Measurements from ENCODE around the gene GPD1. TPM values are rescaled to one million over a fixed set of nuclear protein-coding genes. Genes with fewer than 3 reads are reported as not detected.

The GPD1 gene
- total RNA-seq, 2 donors from 2014 or later = 0.35 TPM; not detected in 1

DNA sequence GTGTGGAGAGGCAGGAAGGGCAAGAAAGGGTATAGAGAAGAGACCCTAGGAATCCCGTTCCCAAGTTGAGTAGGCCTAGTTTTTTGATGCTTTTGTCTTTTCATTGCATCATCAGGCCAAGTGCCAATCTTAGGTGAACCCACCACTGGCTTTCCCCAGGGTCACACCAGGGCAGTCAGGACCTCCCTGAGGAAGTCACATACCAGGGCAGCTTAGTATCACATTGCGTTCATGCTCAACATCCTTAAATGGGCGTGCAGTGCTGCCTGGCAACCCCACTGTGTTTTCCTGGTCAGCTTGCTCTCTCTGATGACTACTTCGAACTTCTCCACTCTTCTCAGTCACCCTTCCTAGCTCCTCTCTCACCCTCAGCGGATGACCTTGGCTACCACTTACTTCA lies 37.4 kb upstream of the GPD1 start:
- H3K4me3 Mint-ChIP-seq = no peak overlapping the region
- H3K4me1 Mint-ChIP-seq = no peaks in the 10 kb centered on the region
- H3K27ac Mint-ChIP-seq = no peak overlapping the region
- H3K36me3 Mint-ChIP-seq (ENCODE audit: low read depth) = no peaks in the 10 kb centered on the region
- peaks cover 12% of the 10 kb centered on the region for H3K27me3 Mint-ChIP-seq
- ATAC-seq (replicated peaks) = no peak
- no peaks in the 10 kb centered on the region for H3K9me3 Mint-ChIP-seq

DNA sequence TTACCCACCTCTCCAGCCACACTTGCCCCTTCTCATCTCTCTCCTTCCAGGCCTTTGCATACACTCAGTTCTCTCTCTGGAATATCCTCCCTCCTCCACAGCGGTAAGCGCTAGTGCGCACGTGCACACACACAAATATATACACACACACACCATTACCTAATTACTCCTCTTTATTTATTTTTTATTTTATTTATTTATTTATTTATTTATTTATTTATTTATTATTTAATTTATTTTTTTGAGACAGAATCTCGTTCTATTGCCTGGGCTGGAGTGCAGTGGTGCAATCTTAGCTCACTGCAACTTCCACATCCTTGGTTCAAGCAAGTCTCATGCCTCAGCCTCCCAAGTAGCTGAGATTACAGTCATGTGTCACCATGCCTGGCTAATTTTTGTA lies 34.7 kb upstream of the GPD1 start:
- H3K4me3 Mint-ChIP-seq = no peak overlapping the region
- no peaks in the 10 kb centered on the region for H3K9me3 Mint-ChIP-seq
- no peak for ATAC-seq (replicated peaks)
- H3K27me3 Mint-ChIP-seq = peaks cover 5% of the 10 kb centered on the region
- H3K27ac Mint-ChIP-seq = no peak overlapping the region
- H3K36me3 Mint-ChIP-seq (ENCODE audit: low read depth) = no peaks in the 10 kb centered on the region
- no peaks in the 10 kb centered on the region for H3K4me1 Mint-ChIP-seq

DNA sequence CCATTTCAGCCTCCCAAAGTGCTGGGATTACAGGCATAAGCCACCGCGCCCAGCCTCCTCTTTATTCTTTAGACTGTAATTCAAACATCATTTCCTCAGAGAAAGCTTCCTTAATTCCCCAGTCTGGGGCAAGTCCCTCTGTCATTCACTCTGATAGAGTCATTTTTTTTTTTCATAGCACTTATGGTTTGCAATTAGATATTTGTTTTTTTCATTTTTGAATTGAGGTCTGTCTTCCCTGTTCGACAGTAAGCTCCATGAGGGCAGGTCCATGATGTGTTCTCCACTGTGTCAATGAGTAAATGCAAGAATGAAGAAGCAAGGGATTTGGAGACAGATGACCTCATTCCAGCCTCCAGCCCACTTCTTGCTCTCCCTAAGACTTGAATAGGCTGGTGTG lies 34.3 kb upstream of the GPD1 start:
- no peaks in the 10 kb centered on the region for H3K36me3 Mint-ChIP-seq (ENCODE audit: low read depth)
- H3K27me3 Mint-ChIP-seq = peaks cover 1% of the 10 kb centered on the region
- no peaks in the 10 kb centered on the region for H3K4me1 Mint-ChIP-seq
- ATAC-seq (replicated peaks) = no peak
- H3K4me3 Mint-ChIP-seq = no peak overlapping the region
- no peaks in the 10 kb centered on the region for H3K9me3 Mint-ChIP-seq
- H3K27ac Mint-ChIP-seq = no peak overlapping the region

DNA sequence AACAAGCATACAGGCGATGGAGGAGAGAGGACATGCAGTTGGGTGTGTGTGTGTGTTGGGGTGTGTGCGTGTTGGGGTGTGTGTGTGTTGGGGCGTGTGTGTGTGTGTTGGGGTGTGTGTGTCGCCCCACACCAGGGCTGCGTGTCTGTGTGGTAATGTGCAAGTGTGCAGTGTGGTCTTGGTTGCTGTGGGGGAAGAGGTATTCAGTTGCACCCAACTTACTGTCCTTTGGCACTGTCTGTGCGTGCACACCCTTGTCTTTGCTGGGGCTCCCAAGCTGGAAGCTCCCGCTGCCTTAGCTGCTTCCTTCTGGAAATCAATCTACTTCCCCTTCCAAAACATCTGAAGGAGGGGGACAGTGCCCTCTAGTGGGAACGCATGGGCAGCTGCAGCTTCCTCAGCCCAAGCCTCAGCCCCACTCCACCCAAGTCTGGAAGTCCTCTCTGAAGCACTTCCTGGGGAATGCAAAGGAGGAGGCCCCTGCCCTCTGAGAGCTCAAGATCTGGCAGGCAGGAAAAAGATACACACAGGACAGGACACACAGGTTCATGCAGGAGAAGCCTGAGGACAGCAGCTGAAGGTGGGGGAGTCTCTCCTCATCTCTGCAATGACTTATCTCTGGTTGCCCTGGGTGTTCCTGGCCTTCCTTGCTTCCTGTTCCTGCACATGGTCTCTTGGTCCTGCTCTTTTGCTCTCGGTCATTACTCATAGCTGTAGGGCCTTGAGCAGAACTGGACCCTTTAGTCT lies 33.3 kb upstream of the GPD1 start:
- Mint-ChIP-seq H3K36me3 (ENCODE audit: low read depth) (no peaks in the 10 kb centered on the region), H3K27me3 (no peaks in the 10 kb centered on the region), H3K9me3 (no peaks in the 10 kb centered on the region), H3K4me1 (no peaks in the 10 kb centered on the region), H3K27ac (no peak overlapping the region), H3K4me3 (no peak overlapping the region)
- peak; percentile 63 for ATAC-seq (replicated peaks)

DNA sequence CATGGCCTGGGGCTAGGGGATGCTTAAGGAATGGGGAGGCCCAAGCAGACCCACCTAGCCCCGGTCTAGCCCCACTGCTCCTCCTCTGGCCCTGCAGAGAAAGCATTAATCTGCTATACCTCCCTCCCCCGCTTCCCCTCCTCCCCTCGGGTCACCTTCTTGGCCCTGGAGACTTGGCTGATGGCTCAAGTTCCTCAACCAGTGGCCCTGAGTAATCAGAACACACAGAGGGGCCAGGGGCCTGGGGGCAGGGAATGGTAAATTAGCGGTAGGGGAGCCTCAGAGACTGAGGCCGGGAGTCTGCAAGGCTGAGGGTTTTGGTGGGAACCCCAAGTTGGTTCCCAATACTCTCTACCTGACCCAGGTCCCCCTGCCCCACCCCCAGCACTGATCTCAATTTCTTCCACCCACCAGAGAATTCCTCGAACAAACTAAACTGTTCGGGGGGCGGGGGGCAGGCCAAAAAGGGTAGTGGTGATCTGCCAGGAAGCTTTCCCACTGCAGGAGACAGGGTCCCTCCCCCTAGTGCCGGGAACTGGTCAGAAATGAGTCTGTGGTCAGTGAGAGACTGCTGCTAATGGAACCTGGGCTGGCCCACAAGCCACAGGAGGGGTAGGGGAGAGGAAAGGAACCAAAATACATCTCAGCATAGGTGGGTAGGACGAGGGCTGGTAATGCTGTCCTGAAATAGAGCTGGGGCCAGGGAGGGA lies 31.5 kb upstream of the GPD1 start:
- H3K4me1 Mint-ChIP-seq = no peaks in the 10 kb centered on the region
- H3K36me3 Mint-ChIP-seq (ENCODE audit: low read depth) = no peaks in the 10 kb centered on the region
- H3K9me3 Mint-ChIP-seq = no peaks in the 10 kb centered on the region
- H3K4me3 Mint-ChIP-seq = no peak overlapping the region
- no peak overlapping the region for H3K27ac Mint-ChIP-seq
- no peak for ATAC-seq (replicated peaks)
- no peaks in the 10 kb centered on the region for H3K27me3 Mint-ChIP-seq

DNA sequence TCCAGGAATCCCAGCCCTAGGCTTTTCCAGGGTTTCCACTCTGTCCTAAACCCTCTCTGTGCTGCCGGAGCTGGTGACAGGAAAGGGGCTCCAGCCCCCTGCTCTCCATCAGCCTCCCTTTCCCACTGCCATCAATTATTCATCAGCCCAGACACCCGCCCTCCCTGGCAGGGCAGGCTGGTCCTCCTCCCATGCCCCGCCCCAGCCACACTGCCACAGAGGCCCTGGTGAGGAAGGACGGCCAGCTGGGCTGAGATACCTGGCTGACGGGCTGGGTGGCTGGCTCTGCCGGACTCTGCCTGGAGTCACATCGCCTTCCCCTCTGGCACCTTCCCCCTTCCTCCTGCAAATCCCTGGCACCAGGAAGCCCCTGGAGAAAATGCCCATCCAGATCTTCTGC lies 30.6 kb upstream of the GPD1 start:
- no peaks in the 10 kb centered on the region for H3K9me3 Mint-ChIP-seq
- no peaks in the 10 kb centered on the region for H3K4me1 Mint-ChIP-seq
- H3K36me3 Mint-ChIP-seq (ENCODE audit: low read depth) = no peaks in the 10 kb centered on the region
- no peak for ATAC-seq (replicated peaks)
- H3K27ac Mint-ChIP-seq = no peak overlapping the region
- no peaks in the 10 kb centered on the region for H3K27me3 Mint-ChIP-seq
- H3K4me3 Mint-ChIP-seq = no peak overlapping the region

DNA sequence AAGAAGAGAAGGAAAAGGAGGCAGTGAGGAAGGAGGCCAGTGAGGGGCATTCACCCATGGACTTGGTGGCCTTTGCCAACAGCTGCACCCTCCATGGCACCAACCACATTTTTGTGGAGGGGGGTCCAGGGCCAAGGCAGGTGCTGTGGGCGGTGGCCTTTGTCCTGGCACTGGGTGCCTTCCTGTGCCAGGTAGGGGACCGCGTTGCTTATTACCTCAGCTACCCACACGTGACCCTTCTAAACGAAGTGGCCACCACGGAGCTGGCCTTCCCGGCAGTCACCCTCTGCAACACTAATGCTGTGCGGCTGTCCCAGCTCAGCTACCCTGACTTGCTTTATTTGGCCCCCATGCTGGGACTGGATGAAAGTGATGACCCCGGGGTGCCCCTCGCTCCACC lies 30.1 kb upstream of the GPD1 start:
- no peak for ATAC-seq (replicated peaks)
- Mint-ChIP-seq H3K4me3 (no peak overlapping the region), H3K4me1 (no peaks in the 10 kb centered on the region), H3K9me3 (no peaks in the 10 kb centered on the region), H3K27me3 (no peaks in the 10 kb centered on the region), H3K36me3 (ENCODE audit: low read depth) (no peaks in the 10 kb centered on the region), H3K27ac (no peak overlapping the region)

DNA sequence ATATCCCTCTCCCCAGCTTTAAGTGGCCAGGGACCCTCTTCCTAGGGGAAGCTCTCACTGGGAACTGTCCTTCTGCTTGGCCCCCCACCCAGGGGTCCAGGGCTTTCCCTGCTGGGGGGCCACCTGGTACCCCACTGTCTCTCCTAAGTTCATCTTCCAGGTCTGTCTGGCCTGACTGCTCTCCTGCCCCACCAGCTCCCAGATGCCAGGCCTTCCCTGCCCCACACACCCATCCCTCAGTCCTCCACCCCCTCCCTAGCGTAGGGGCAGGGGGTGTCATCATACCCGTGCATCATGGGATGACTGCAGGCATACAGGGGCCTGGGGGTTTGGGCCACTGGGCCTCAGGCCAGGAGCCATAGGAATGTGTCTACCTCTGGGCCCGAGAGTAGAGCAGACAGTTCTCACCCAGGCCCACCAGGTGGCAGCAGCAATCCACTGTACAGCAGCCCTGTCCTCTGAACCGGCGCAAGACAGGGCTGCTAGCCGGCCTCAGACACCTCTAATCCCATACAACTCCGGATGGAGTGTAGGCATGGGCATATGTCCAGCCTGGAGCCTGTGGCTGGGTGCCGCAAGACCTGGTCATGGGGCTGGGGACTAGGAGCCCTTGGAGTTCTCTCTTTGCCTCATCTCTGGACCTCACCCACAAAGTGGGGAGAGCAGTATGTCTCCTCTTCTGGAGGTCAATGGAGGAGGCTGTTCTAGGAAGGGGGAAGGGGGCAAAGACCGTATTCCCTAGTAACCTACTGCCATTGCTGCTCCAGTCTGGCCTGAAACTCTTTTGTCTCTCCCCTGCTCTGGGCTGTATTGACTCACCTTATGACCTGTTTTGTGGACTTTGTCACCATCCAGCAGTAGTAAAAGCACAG lies 28.6 kb upstream of the GPD1 start:
- H3K27me3 Mint-ChIP-seq = no peaks in the 10 kb centered on the region
- peak; percentile 97 for ATAC-seq (replicated peaks)
- no peaks in the 10 kb centered on the region for H3K9me3 Mint-ChIP-seq

DNA sequence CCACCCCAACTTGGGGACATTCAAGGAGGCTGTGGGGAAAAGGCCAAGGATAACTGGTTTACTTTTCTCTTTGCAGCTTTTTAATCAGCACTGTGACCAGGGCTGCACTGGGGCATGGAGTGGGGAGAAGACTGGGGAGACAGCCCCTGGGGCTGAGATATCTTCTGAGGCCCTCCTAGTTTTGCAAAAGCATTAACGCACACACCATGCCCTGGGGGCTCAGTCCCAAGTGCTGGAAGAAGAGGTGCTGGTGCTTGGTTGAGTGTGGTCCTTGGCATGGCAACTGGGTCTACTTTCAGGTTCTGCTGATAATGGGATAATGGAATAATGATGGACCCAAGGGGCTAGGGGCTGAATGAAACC lies 28.0 kb upstream of the GPD1 start:
- H3K27me3 Mint-ChIP-seq = no peaks in the 10 kb centered on the region
- H3K4me1 Mint-ChIP-seq = no peaks in the 10 kb centered on the region
- ATAC-seq (replicated peaks) = no peak
- no peaks in the 10 kb centered on the region for H3K9me3 Mint-ChIP-seq
- H3K36me3 Mint-ChIP-seq (ENCODE audit: low read depth) = no peaks in the 10 kb centered on the region
- no peak overlapping the region for H3K27ac Mint-ChIP-seq
- no peak overlapping the region for H3K4me3 Mint-ChIP-seq

More for the DNA sequence above, 28.6 kb upstream of the GPD1 start:
- no peaks in the 10 kb centered on the region for H3K4me1 Mint-ChIP-seq
- H3K4me3 Mint-ChIP-seq = no peak overlapping the region
- no peaks in the 10 kb centered on the region for H3K36me3 Mint-ChIP-seq (ENCODE audit: low read depth)
- peak overlapping the region; percentile 25 for H3K27ac Mint-ChIP-seq

DNA sequence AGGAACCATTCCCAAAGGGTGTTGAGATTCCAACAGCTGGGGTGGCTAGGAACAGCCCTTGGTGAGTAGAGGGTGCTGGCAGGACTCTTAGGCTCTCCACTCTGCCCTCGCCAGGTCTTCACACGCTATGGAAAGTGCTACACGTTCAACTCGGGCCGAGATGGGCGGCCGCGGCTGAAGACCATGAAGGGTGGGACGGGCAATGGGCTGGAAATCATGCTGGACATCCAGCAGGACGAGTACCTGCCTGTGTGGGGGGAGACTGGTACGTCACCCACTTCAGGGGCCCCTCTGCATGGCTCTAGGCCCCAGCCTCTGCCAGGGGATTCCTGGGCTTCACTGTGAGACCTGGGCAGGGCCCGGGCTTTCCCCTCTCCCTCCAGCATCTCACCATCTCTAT lies 26.7 kb upstream of the GPD1 start:
- Mint-ChIP-seq H3K36me3 (ENCODE audit: low read depth) (no peaks in the 10 kb centered on the region), H3K4me3 (no peak overlapping the region), H3K27ac (no peak overlapping the region), H3K9me3 (no peaks in the 10 kb centered on the region), H3K27me3 (no peaks in the 10 kb centered on the region), H3K4me1 (no peaks in the 10 kb centered on the region)
- no peak for ATAC-seq (replicated peaks)

DNA sequence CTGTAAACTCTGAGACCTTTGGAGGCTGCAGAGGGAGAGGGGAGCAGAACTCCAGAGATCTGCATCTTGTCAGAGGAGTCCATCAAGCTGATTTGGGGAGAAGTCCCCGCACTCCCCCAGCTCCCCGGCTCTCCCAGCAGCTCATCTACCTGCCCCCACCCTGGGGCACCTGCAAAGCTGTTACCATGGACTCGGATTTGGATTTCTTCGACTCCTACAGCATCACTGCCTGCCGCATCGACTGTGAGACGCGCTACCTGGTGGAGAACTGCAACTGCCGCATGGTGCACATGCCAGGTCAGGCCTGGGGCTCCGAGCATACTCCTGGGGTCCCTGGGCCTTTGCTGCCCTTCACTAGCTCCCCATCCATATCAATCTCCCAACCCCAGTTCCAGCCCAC lies 25.5 kb upstream of the GPD1 start:
- ATAC-seq (replicated peaks) = no peak
- H3K27me3 Mint-ChIP-seq = no peaks in the 10 kb centered on the region
- no peaks in the 10 kb centered on the region for H3K9me3 Mint-ChIP-seq
- no peak overlapping the region for H3K27ac Mint-ChIP-seq
- no peak overlapping the region for H3K4me3 Mint-ChIP-seq
- H3K4me1 Mint-ChIP-seq = no peaks in the 10 kb centered on the region
- H3K36me3 Mint-ChIP-seq (ENCODE audit: low read depth) = no peaks in the 10 kb centered on the region

DNA sequence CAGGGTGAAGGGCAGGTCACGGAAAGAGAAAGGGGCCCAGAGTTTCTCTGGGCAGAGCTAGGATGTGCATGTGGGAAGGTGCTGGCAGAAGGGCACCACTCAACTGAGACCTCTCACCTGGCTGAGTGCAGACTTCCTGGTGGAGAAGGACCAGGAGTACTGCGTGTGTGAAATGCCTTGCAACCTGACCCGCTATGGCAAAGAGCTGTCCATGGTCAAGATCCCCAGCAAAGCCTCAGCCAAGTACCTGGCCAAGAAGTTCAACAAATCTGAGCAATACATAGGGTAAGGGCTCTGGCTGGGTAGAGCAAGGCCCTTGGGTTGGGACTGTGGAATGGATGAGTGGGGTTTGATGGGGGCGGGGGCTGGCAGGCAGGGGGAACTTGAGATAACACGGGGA lies 24.0 kb upstream of the GPD1 start:
- ATAC-seq (replicated peaks) = no peak

DNA sequence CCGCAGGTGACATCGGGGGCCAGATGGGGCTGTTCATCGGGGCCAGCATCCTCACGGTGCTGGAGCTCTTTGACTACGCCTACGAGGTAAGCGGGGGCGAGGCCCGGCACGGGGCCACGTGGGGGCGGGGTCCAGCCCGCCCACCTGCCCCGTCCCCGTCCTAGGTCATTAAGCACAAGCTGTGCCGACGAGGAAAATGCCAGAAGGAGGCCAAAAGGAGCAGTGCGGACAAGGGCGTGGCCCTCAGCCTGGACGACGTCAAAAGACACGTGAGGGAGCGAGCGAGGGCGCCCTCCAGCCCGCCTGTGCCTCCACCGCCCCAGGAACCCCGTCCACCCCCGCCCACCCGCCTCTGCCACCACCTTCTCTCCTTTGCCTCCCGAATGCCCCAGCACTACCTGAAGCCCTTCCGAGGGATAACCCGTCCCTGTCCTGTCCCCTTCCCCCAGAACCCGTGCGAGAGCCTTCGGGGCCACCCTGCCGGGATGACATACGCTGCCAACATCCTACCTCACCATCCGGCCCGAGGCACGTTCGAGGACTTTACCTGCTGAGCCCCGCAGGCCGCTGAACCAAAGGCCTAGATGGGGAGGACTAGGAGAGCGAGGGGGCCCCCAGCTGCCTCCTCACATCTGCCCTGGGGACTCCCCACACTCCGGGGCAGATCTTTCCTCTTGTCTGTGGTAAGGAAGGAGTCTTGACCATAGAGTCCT lies 22.6 kb upstream of the GPD1 start:
- no peak for ATAC-seq (replicated peaks)
- Mint-ChIP-seq H3K36me3 (ENCODE audit: low read depth) (peaks cover 1% of the 10 kb centered on the region), H3K9me3 (no peaks in the 10 kb centered on the region), H3K27me3 (no peaks in the 10 kb centered on the region), H3K27ac (peak overlapping the region; percentile 56), H3K4me3 (no peak overlapping the region), H3K4me1 (peaks cover 12% of the 10 kb centered on the region)

More for the DNA sequence above, 24.0 kb upstream of the GPD1 start:
- H3K4me1 Mint-ChIP-seq = peaks cover 5% of the 10 kb centered on the region
- H3K27ac Mint-ChIP-seq = no peak overlapping the region
- H3K9me3 Mint-ChIP-seq = no peaks in the 10 kb centered on the region
- H3K4me3 Mint-ChIP-seq = no peak overlapping the region
- H3K36me3 Mint-ChIP-seq (ENCODE audit: low read depth) = no peaks in the 10 kb centered on the region
- H3K27me3 Mint-ChIP-seq = no peaks in the 10 kb centered on the region

DNA sequence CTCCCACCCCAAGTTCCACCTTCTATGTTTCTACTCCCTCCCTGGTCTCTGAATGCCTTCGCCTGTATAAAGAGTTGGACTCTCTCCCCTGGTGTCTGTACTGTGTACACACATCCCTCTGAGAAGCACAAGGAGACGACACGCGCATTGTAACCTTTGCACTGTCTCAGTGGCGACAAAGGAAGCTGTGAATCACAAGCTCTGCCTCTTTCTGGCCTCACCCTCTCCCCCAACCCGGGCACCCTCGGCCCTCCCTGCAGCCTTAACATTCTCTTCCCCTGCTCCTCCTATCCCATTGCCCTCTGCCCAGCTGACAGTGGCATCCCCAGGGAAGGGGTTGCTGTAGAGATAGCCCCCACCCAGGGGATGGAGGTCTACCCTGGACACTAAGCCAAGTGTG lies 21.2 kb upstream of the GPD1 start:
- no peak for ATAC-seq (replicated peaks)
- H3K27ac Mint-ChIP-seq = peak overlapping the region; percentile 38

More for the DNA sequence above, 21.2 kb upstream of the GPD1 start:
- H3K9me3 Mint-ChIP-seq = no peaks in the 10 kb centered on the region
- no peaks in the 10 kb centered on the region for H3K27me3 Mint-ChIP-seq
- H3K4me1 Mint-ChIP-seq = peaks cover 20% of the 10 kb centered on the region
- no peak overlapping the region for H3K4me3 Mint-ChIP-seq
- H3K36me3 Mint-ChIP-seq (ENCODE audit: low read depth) = peaks cover 15% of the 10 kb centered on the region
